GM23338 (cell line): ENCODE data around the gene GDF11.

ENCODE experiments used
- CREB1 ChIP-seq: fragments of 250-450 bp; sonication (Bioruptor Pico); IDR thresholded peaks from 2 replicates; pipeline ENCODE4 v1.5.0; 2020; ENCODE audit warnings: low read depth, mild to moderate bottlenecking, moderate library complexity
- EZH2 ChIP-seq: fragments of 200-600 bp; sonication (generic); IDR thresholded peaks from one replicate; pipeline ENCODE4 v1.8.0; 2017; ENCODE audit warnings: antibody characterized with exemption, mild to moderate bottlenecking, low read depth; ENCODE audit not compliant: unreplicated experiment
- STAT1 ChIP-seq: IDR thresholded peaks from one replicate; pipeline ENCODE4 v1.6.1; 2016; ENCODE audit warnings: antibody characterized with exemption; ENCODE audit not compliant: unreplicated experiment
- ZNF114 ChIP-seq: fragments of 250-450 bp; sonication (Bioruptor Pico); IDR thresholded peaks from 2 replicates; pipeline ENCODE4 v1.5.0; 2020; ENCODE audit warnings: mild to moderate bottlenecking, moderate library complexity
- ZNF331 ChIP-seq: fragments of 250-450 bp; sonication (Bioruptor Pico); IDR thresholded peaks from 2 replicates; pipeline ENCODE4 v1.5.0; 2020; ENCODE audit warnings: low read depth, mild to moderate bottlenecking, moderate library complexity
- TF ChIP-seq, protein P1 (sequence below), 2 experiments: fragments of 200-600 bp in 1 of 2; sonication (generic) in 1 of 2; conservative IDR thresholded peaks; 2 replicates each; pipeline versions ENCODE4 v1.5.1 to v1.6.1; 2016 to 2017; ENCODE audit warnings: antibody characterized with exemption in 2 of 2, low read depth in 2 of 2, mild to moderate bottlenecking in 2 of 2, moderate library complexity in 1 of 2

DNA sequence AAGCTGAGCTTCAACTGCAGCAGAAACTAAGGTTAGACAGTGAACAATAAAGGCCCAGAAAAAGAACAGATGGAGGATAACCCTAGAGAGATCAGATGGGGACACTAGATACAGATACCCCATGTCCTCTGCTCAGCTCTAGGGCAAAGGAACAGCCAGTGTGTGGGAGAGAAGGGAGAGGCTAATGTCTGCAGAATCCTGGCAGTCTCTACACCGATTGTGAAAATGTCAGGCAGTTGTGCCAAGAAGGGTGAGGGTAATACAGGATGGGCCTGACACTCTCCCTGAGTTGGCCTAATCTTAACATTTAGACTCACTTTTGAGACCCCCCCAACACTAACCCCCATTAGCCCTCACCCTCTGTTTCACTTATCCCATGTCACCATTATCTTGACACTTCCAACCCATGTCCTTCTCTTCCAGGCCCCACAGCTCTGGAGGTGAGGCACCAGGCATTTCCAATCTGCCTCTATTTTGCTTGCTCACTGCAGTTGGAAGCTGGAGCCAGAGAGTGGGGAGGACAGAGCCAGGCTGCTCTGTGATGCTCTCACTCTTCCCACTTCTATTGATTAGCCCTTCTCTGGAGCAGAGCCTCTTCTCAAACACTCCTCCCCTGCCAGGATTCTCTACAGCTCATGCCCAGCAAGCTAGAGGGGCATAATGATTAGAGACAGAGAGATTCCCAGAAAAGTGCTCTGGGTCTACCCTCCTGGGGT, 30.1 kb upstream of the GDF11 start:
- TF ChIP-seq, protein P1, sequence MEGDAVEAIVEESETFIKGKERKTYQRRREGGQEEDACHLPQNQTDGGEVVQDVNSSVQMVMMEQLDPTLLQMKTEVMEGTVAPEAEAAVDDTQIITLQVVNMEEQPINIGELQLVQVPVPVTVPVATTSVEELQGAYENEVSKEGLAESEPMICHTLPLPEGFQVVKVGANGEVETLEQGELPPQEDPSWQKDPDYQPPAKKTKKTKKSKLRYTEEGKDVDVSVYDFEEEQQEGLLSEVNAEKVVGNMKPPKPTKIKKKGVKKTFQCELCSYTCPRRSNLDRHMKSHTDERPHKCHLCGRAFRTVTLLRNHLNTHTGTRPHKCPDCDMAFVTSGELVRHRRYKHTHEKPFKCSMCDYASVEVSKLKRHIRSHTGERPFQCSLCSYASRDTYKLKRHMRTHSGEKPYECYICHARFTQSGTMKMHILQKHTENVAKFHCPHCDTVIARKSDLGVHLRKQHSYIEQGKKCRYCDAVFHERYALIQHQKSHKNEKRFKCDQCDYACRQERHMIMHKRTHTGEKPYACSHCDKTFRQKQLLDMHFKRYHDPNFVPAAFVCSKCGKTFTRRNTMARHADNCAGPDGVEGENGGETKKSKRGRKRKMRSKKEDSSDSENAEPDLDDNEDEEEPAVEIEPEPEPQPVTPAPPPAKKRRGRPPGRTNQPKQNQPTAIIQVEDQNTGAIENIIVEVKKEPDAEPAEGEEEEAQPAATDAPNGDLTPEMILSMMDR (conservative IDR thresholded peaks at IDR 0.05; ENCODE audit: low read depth in 2 of 2): no peak
- TF ChIP-seq EZH2 (no peak), STAT1 (no peak), ZNF114 (CRISPR knock-in tag) (no peak), CREB1 (CRISPR knock-in tag) (no peak), ZNF331 (CRISPR knock-in tag) (no peak)
